HG03108 (cell line): Measurements from ENCODE around the gene GARNL3.

Source experiments
- ATAC-seq: cut with Tn5 transposase; IDR thresholded peaks from one replicate; pipeline ENCODE4 v1.9.1; 2021; ENCODE audit warnings: moderate library complexity; ENCODE audit not compliant: unreplicated experiment

GARNL3 gene

GRCh38 chr9:127397646-127398274, 133.2 kb downstream of the GARNL3 start:
- ATAC-seq: no peak

GRCh38 chr9:127398275-127398647, 133.7 kb downstream of the GARNL3 start:
- no peak for ATAC-seq

- no peak for ATAC-seq
Measured at GRCh38 chr9:127398715-127399400, 134.3 kb downstream of the GARNL3 start.

GRCh38 chr9:127399736-127400269, 135.2 kb downstream of the GARNL3 start:
- no peak for ATAC-seq

GRCh38 chr9:127402401-127403090, 138.0 kb downstream of the GARNL3 start:
- no peak for ATAC-seq

GRCh38 chr9:127403507-127404192, 139.1 kb downstream of the GARNL3 start:
- ATAC-seq: no peak

GRCh38 chr9:127404631-127405030, 140.1 kb downstream of the GARNL3 start:
- no peak for ATAC-seq

GRCh38 chr9:127405344-127406125, 141.0 kb downstream of the GARNL3 start:
- ATAC-seq: no peak

GRCh38 chr9:127406799-127407491, 142.4 kb downstream of the GARNL3 start:
- ATAC-seq: no peak

GRCh38 chr9:127407492-127407843, 142.9 kb downstream of the GARNL3 start:
- ATAC-seq: no peak

GRCh38 chr9:127411122-127411521, 146.5 kb downstream of the GARNL3 start:
- ATAC-seq: no peak

GRCh38 chr9:127415141-127415540, 150.6 kb downstream of the GARNL3 start:
- ATAC-seq: no peak

- no peak for ATAC-seq
Measured at GRCh38 chr9:127415657-127416056, 151.1 kb downstream of the GARNL3 start.

- no peak for ATAC-seq
Measured at GRCh38 chr9:127417131-127418036, 152.8 kb downstream of the GARNL3 start.

GRCh38 chr9:127418037-127418471, 153.5 kb downstream of the GARNL3 start:
- ATAC-seq: no peak

GRCh38 chr9:127419348-127419747, 154.8 kb downstream of the GARNL3 start:
- ATAC-seq: no peak

GRCh38 chr9:127421057-127421456, 156.5 kb downstream of the GARNL3 start:
- ATAC-seq: no peak

- ATAC-seq: no peak
Measured at GRCh38 chr9:127422133-127422782, 157.7 kb downstream of the GARNL3 start.
